Measurements from ENCODE around the gene IDI1.

- TF ChIP-seq MAX (IDR thresholded peaks at IDR 0.05) (no peak), FOXM1 (IDR thresholded peaks at IDR 0.05; ENCODE audit: borderline replicate concordance, low read depth) (no peak), EP300 (IDR thresholded peaks at IDR 0.05; ENCODE audit: borderline replicate concordance) (no peak), TAF1 (IDR thresholded peaks at IDR 0.05; ENCODE audit: low read depth) (no peak), RAD21 (IDR thresholded peaks at IDR 0.05; ENCODE audit: low read depth) (no peak), ZBTB7A (IDR thresholded peaks at IDR 0.05; ENCODE audit: low read depth) (no peak), USF1 (IDR thresholded peaks at IDR 0.05) (no peak), YY1 (IDR thresholded peaks at IDR 0.05; ENCODE audit: low read depth) (no peak), TEAD4 (IDR thresholded peaks at IDR 0.05) (no peak)
Observed at GRCh38 chr10:992467-992866, 56.5 kb downstream of the IDI1 start.
